Calu3 (cell line): Measurements from ENCODE around the gene SERPIND1. TPM values are rescaled to one million over a fixed set of nuclear protein-coding genes. Genes with fewer than 3 reads are reported as not detected.

Experiments
- BruUV-seq: library from RNA; stranded (reverse); fragments of 400-500 nt; replicated peaks from 2 replicates; lab custom pipeline; 2021; lab: Mats Ljungman, UMichigan
- CTCF ChIA-PET: fragments of 300-600 bp; sonication (Branson Sonifier 250); formaldehyde crosslinking; loops from one replicate; lab custom pipeline; 2022; ENCODE audit warnings: antibody characterized with exemption; lab: Charles Lee
- DNase-seq: peaks from one replicate; pipeline ENCODE4 v3.0.0; 2022
- H3K27ac Mint-ChIP-seq: one replicate; pipeline ENCODE4 v1.8.0; 2022; ENCODE audit warnings: mixed read lengths; ENCODE audit not compliant: unreplicated experiment
- H3K27me3 Mint-ChIP-seq: one replicate; pipeline ENCODE4 v1.8.0; 2022; ENCODE audit warnings: mixed read lengths; ENCODE audit not compliant: unreplicated experiment
- H3K36me3 Mint-ChIP-seq: one replicate; pipeline ENCODE4 v1.8.0; 2022; ENCODE audit warnings: mild to moderate bottlenecking, moderate library complexity, mixed read lengths; ENCODE audit not compliant: insufficient read depth, unreplicated experiment
- H3K4me1 Mint-ChIP-seq: one replicate; pipeline ENCODE4 v1.8.0; 2022; ENCODE audit warnings: mild to moderate bottlenecking, low read depth, mixed read lengths; ENCODE audit not compliant: unreplicated experiment
- H3K4me3 Mint-ChIP-seq: one replicate; pipeline ENCODE4 v1.8.0; 2022; ENCODE audit warnings: mild to moderate bottlenecking, low read depth, moderate library complexity, mixed read lengths; ENCODE audit not compliant: unreplicated experiment
- H3K9me3 Mint-ChIP-seq: one replicate; pipeline ENCODE4 v1.8.0; 2022; ENCODE audit warnings: low read depth, mixed read lengths; ENCODE audit not compliant: unreplicated experiment
- intact Hi-C: fragments of 100-400 bp; cut with micrococcal nuclease; formaldehyde crosslinking; loops from one replicate; pipeline ENCODE4 v1.10.0; 2022; ENCODE audit not compliant: unreplicated experiment
- total RNA-seq: library from RNA; stranded (reverse); gene quantifications from 2 replicates; pipeline ENCODE4 v1.2.3, GENCODE V29; 2022
- TF ChIP-seq, protein P1 (sequence below): fragments of 200-600 bp; IDR thresholded peaks from one replicate; pipeline ENCODE4 v1.8.0; 2022; ENCODE audit warnings: antibody characterized with exemption; ENCODE audit not compliant: unreplicated experiment

Gene SERPIND1
- total RNA-seq, 1 experiment from 2014 or later = not detected

DNA sequence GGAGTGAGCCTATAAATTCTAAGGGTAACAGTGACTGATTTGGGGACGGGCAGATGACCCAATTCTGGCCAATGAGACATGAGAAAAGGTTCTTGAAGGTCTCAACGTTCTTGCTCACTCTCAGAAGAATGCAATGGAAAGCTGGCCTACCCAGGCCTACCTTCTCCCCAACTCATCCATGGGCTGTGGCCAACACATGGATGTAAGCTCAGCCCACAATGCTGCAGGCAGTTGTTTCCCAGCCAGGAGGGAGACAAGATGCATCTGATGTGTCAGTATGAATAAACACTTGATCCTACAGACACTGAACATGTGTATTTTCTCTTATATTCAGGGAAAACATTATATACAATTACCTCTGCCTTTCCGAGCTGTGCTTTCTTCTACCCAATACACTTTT is 60.3 kb downstream of the SERPIND1 start:
- intact Hi-C loops = no loop called here
- TF ChIP-seq, protein P1, sequence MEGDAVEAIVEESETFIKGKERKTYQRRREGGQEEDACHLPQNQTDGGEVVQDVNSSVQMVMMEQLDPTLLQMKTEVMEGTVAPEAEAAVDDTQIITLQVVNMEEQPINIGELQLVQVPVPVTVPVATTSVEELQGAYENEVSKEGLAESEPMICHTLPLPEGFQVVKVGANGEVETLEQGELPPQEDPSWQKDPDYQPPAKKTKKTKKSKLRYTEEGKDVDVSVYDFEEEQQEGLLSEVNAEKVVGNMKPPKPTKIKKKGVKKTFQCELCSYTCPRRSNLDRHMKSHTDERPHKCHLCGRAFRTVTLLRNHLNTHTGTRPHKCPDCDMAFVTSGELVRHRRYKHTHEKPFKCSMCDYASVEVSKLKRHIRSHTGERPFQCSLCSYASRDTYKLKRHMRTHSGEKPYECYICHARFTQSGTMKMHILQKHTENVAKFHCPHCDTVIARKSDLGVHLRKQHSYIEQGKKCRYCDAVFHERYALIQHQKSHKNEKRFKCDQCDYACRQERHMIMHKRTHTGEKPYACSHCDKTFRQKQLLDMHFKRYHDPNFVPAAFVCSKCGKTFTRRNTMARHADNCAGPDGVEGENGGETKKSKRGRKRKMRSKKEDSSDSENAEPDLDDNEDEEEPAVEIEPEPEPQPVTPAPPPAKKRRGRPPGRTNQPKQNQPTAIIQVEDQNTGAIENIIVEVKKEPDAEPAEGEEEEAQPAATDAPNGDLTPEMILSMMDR = no peak
- Mint-ChIP-seq H3K9me3 (no peaks in the 10 kb centered on the region), H3K4me3 (no peak overlapping the region), H3K36me3 (peaks cover 14% of the 10 kb centered on the region), H3K27me3 (no peaks in the 10 kb centered on the region), H3K27ac (no peak overlapping the region), H3K4me1 (no peaks in the 10 kb centered on the region)
- no TSS peak for BruUV-seq
- no peak for DNase-seq
- CTCF ChIA-PET = no interaction called here

DNA sequence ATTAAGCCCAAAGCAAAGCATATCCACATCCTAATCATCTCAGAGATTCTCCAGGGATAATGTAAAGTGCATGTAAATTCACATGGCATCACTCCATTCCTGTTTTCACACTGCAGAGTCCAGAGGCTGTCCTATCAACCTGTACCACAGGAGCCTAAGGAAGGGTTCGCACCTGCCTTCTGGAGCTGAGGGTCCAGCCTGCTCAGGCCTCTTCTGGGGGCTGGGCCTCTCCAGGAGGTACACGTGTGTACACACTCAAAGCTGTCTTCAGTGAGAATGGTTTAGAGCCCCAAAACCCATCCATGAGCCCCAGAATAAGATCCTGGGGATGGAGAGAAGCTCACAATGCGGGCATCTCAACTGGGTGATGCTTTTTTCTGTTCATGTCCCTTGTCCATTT is 60.8 kb downstream of the SERPIND1 start:
- no peaks in the 10 kb centered on the region for H3K27me3 Mint-ChIP-seq
- no peak for DNase-seq
- H3K27ac Mint-ChIP-seq = no peak overlapping the region
- H3K4me3 Mint-ChIP-seq = no peak overlapping the region
- intact Hi-C loops = no loop called here
- no peaks in the 10 kb centered on the region for H3K9me3 Mint-ChIP-seq
- TF ChIP-seq, protein P1 = no peak
- peaks cover 14% of the 10 kb centered on the region for H3K36me3 Mint-ChIP-seq
- H3K4me1 Mint-ChIP-seq = peaks cover under 1% of the 10 kb centered on the region
- BruUV-seq = no TSS peak
- CTCF ChIA-PET = interaction anchor here (0.7 kb wide), 1 partner anchor 33 kb away, joined by 3 read pairs; no protein-coding TSS in a partner anchor

Other genes starting within 250 kb of the SERPIND1 start
- gene PI4KA, start 84.7 kb downstream of the SERPIND1 start, total RNA-seq = 69.2 and 77.9 TPM in 2 replicates
- 28.8 and 35.9 TPM in 2 replicates for gene SNAP29, start 84.9 kb downstream of the SERPIND1 start, total RNA-seq
- 68.0 and 69.9 TPM in 2 replicates for gene CRKL, start 143.3 kb downstream of the SERPIND1 start, total RNA-seq
- 3.1 and 4.2 TPM in 2 replicates for gene AIFM3, start 193.1 kb downstream of the SERPIND1 start, total RNA-seq
- 49.3 and 55.4 TPM in 2 replicates for gene LZTR1, start 208.2 kb downstream of the SERPIND1 start, total RNA-seq
- 24.5 and 25.3 TPM in 2 replicates for gene THAP7, start 228.0 kb downstream of the SERPIND1 start, total RNA-seq
- 0.26 and 0.42 TPM in 2 replicates for gene P2RX6, start 241.1 kb downstream of the SERPIND1 start, total RNA-seq